ENCODE data around the gene UST. TPM values are rescaled to one million over a fixed set of nuclear protein-coding genes. Genes with fewer than 3 reads are reported as not detected.

UST gene
- total RNA-seq, 1 experiment from 2014 or later = 32.1 TPM

- Mint-ChIP-seq H3K27me3 (ENCODE audit: low read depth) (no peaks in the 10 kb centered on the region), H3K9me3 (peaks cover 13% of the 10 kb centered on the region), H3K4me1 (peaks cover 66% of the 10 kb centered on the region), H3K36me3 (peaks cover 15% of the 10 kb centered on the region), H3K27ac (no peak overlapping the region), H3K4me3 (no peak overlapping the region)
- TF ChIP-seq HMGA2 (CRISPR knock-in tag; IDR thresholded peaks at IDR 0.05) = no peak
- ATAC-seq (no peak), DNase-seq (ENCODE audit: low spot score) (no peak)
- ChIA-PET CTCF (no interaction called here), POLR2A (no interaction called here)
Measured at GRCh38 chr6:148824291-148824690, 77.5 kb downstream of the UST start.

GRCh38 chr6:148824960-148825359 is 78.1 kb downstream of the UST start:
- Mint-ChIP-seq H3K4me3 (no peak overlapping the region), H3K27me3 (ENCODE audit: low read depth) (no peaks in the 10 kb centered on the region), H3K4me1 (peaks cover 66% of the 10 kb centered on the region), H3K27ac (no peak overlapping the region), H3K36me3 (peaks cover 15% of the 10 kb centered on the region), H3K9me3 (peaks cover 13% of the 10 kb centered on the region)
- TF ChIP-seq ATF1 (CRISPR knock-in tag; IDR thresholded peaks at IDR 0.05) (no peak), ZNF425 (CRISPR knock-in tag; conservative IDR thresholded peaks at IDR 0.05) (no peak), SP1 (CRISPR knock-in tag; conservative IDR thresholded peaks at IDR 0.05) (no peak), CTCF (IDR thresholded peaks at IDR 0.05) (no peak), ZNF512 (CRISPR knock-in tag; IDR thresholded peaks at IDR 0.05; ENCODE audit: borderline replicate concordance) (no peak), AFF4 (CRISPR knock-in tag; IDR thresholded peaks at IDR 0.05; ENCODE audit: borderline replicate concordance) (no peak), ZNF138 (CRISPR knock-in tag; conservative IDR thresholded peaks at IDR 0.05) (no peak), CREM (CRISPR knock-in tag; IDR thresholded peaks at IDR 0.05) (no peak), IRF2 (CRISPR knock-in tag; IDR thresholded peaks at IDR 0.05; ENCODE audit: borderline replicate concordance, low read depth) (no peak)
- POLR2A ChIA-PET = no interaction called here
- no peak for DNase-seq (ENCODE audit: low spot score)
- CTCF ChIA-PET = no interaction called here
- ATAC-seq = no peak

GRCh38 chr6:148825492-148825891 is 78.7 kb downstream of the UST start:
- CTCF ChIA-PET = no interaction called here
- Mint-ChIP-seq H3K4me3 (no peak overlapping the region), H3K36me3 (peaks cover 15% of the 10 kb centered on the region), H3K9me3 (peaks cover 13% of the 10 kb centered on the region), H3K4me1 (peaks cover 66% of the 10 kb centered on the region), H3K27ac (no peak overlapping the region; the same call in 1 of the 2 replicates), H3K27me3 (ENCODE audit: low read depth) (no peaks in the 10 kb centered on the region)
- POLR2A ChIA-PET = no interaction called here
- TF ChIP-seq NFE2L1 (CRISPR knock-in tag; IDR thresholded peaks at IDR 0.05) (no peak), NFATC4 (CRISPR knock-in tag; IDR thresholded peaks at IDR 0.05) (no peak), SOX15 (CRISPR knock-in tag; IDR thresholded peaks at IDR 0.05) (no peak), SP1 (CRISPR knock-in tag; conservative IDR thresholded peaks at IDR 0.05) (no peak), ZMAT4 (CRISPR knock-in tag; IDR thresholded peaks at IDR 0.05) (no peak), ELF4 (CRISPR knock-in tag; IDR thresholded peaks at IDR 0.05; ENCODE audit: low read depth) (no peak), NFYB (CRISPR knock-in tag; conservative IDR thresholded peaks at IDR 0.05; ENCODE audit: low read depth) (no peak), TP53 (CRISPR knock-in tag; IDR thresholded peaks at IDR 0.05) (no peak), HMGXB4 (CRISPR knock-in tag; IDR thresholded peaks at IDR 0.05) (no peak), GTF2I (CRISPR knock-in tag; conservative IDR thresholded peaks at IDR 0.05) (no peak)
- DNase-seq (ENCODE audit: low spot score) (no peak), ATAC-seq (no peak)

Data from WTC11 (cell line).